Muscle of leg (tissue), 11 donors: ENCODE measurements around the gene DPF1. TPM values are rescaled to one million over a fixed set of nuclear protein-coding genes. Genes with fewer than 3 reads are reported as not detected.

ENCODE experiments used
- DNase-seq: peaks from one replicate; pipeline ENCODE4 v3.0.0; 2013
- H3K27ac ChIP-seq: one replicate; pipeline ENCODE4 v1.5.1; 2013; ENCODE audit warnings: mild to moderate bottlenecking, low read length, control low read depth
- H3K27me3 ChIP-seq: one replicate; pipeline ENCODE4 v1.6.1; 2013; ENCODE audit warnings: low read length; ENCODE audit not compliant: control insufficient read depth, insufficient read depth
- H3K36me3 ChIP-seq: one replicate; pipeline ENCODE4 v1.6.1; 2013; ENCODE audit warnings: low read length; ENCODE audit not compliant: control insufficient read depth, insufficient read depth
- H3K4me1 ChIP-seq: one replicate; pipeline ENCODE4 v1.6.1; 2013; ENCODE audit warnings: low read length; ENCODE audit not compliant: control insufficient read depth, insufficient read depth
- H3K4me3 ChIP-seq: one replicate; pipeline ENCODE4 v1.5.1; 2013; ENCODE audit warnings: low read length, control low read depth
- H3K9me3 ChIP-seq: replicated peaks from 2 replicates; pipeline ENCODE4 v1.6.1; 2013; ENCODE audit warnings: low read depth, low read length; ENCODE audit not compliant: control insufficient read depth
- WGBS: methylation state at CpG from one replicate; pipeline ENCODE4 v1.1.5; 2013; ENCODE audit warnings: missing lambda C conversion rate; ENCODE audit not compliant: insufficient coverage; 5-methylcytosine and 5-hydroxymethylcytosine counted together
- polyA plus RNA-seq, 8 donors: library from polyadenylated mRNA; unstranded; fragments of 120-200 nt; gene quantifications; one replicate each; pipeline versions ENCODE4 v1.2.1 to v1.2.3, GENCODE V29; 2013; ENCODE audit warnings: inconsistent platforms in 1 of 8, low replicate concordance in 1 of 8; ENCODE audit not compliant: insufficient read length in 8 of 8, insufficient read depth in 1 of 8
- total RNA-seq: library from RNA; stranded (reverse); fragments of 120-200 nt; gene quantifications from one replicate; pipeline ENCODE4 v1.2.4, GENCODE V29; 2013

Gene DPF1
- total and polyA plus RNA-seq, 9 donors = 2.0 to 4.9 (median 4.3) TPM

DNA sequence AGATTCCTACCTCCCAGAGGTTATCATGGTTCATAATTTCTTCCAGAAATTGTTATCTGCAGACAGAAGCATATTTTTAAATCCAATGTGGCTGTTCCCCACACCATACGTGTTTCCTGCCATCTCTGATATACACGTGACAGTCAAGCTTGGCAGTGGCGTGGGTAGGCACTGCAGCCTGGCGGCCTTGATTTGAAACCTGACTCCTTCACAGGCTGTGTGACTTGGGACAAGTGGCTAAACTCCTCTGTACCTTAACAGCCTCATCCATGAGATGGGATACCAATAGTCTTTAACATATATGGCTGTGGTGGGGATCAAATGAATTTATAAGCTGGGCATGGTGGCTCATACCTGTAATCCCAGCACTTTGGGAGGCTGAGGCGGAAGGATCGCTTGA, 33.2 kb downstream of the DPF1 start:
- Histone ChIP-seq H3K36me3 (peaks cover 13% of the 10 kb centered on the region), H3K4me1 (peaks cover 10% of the 10 kb centered on the region), H3K27me3 (no peaks in the 10 kb centered on the region), H3K27ac (peak overlapping the region; percentile 59), H3K9me3 (no peaks in the 10 kb centered on the region), H3K4me3 (no peak overlapping the region)
- no peak for DNase-seq
- 68% methylated on average over 3 of the region's 6 CpGs for WGBS

GRCh38 chr19:38190061-38190460, 34.0 kb downstream of the DPF1 start:
- no peak for DNase-seq
- Histone ChIP-seq H3K36me3 (peaks cover 14% of the 10 kb centered on the region), H3K27me3 (no peaks in the 10 kb centered on the region), H3K4me3 (no peak overlapping the region), H3K27ac (peak overlapping the region; percentile 59), H3K9me3 (no peaks in the 10 kb centered on the region), H3K4me1 (peaks cover 10% of the 10 kb centered on the region)
- WGBS = 53% methylated on average over 6 of the region's 6 CpGs

DNA sequence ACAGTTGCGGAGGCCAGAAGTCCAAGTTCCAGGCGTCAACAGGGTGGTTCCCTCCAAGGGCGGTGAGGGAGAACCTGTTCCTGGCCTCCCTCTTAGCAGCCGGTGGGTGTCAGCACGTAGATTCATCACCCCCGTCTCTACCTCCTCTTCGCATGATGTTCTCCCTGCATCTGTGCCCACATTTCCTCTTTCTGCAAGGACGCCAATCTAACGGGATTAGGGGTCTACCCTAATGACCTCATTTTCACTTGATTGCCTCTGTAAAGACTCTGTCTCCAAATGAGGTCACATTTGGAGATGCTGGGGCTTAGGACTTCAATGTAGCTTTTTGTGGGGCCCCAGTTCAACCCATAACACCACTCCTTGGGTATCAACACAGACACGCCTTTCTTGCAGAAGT, 38.5 kb downstream of the DPF1 start:
- H3K27me3 ChIP-seq = no peaks in the 10 kb centered on the region
- WGBS = 87% methylated on average over 8 of the region's 10 CpGs
- no peak overlapping the region for H3K4me3 ChIP-seq
- no peak overlapping the region for H3K27ac ChIP-seq
- peaks cover 33% of the 10 kb centered on the region for H3K4me1 ChIP-seq
- peaks cover 14% of the 10 kb centered on the region for H3K36me3 ChIP-seq
- DNase-seq = no peak
- peaks cover 6% of the 10 kb centered on the region for H3K9me3 ChIP-seq

- no peak overlapping the region for H3K27ac ChIP-seq
- 89% methylated on average over 9 of the region's 9 CpGs for WGBS
- no peak for DNase-seq
Measured at GRCh38 chr19:38184815-38185214, 39.2 kb downstream of the DPF1 start.

GRCh38 chr19:38183251-38183897, 40.6 kb downstream of the DPF1 start:
- H3K4me1 ChIP-seq = peaks cover 23% of the 10 kb centered on the region
- peaks cover 14% of the 10 kb centered on the region for H3K36me3 ChIP-seq
- peak overlapping the region; percentile 72 for H3K27ac ChIP-seq
- peak overlapping the region; percentile 21 for H3K4me3 ChIP-seq
- H3K27me3 ChIP-seq = no peaks in the 10 kb centered on the region
- 12% methylated on average over 28 of the region's 30 CpGs for WGBS
- H3K9me3 ChIP-seq = peaks cover 18% of the 10 kb centered on the region
- peak; percentile 65 for DNase-seq

More at GRCh38 chr19:38184815-38185214, 39.2 kb downstream of the DPF1 start:
- Histone ChIP-seq H3K36me3 (peaks cover 14% of the 10 kb centered on the region), H3K4me3 (no peak overlapping the region), H3K27me3 (no peaks in the 10 kb centered on the region), H3K9me3 (peaks cover 14% of the 10 kb centered on the region), H3K4me1 (peaks cover 30% of the 10 kb centered on the region)

- Histone ChIP-seq H3K27me3 (no peaks in the 10 kb centered on the region), H3K4me3 (no peak overlapping the region), H3K27ac (no peak overlapping the region), H3K9me3 (peaks cover 18% of the 10 kb centered on the region), H3K4me1 (peaks cover 23% of the 10 kb centered on the region), H3K36me3 (peaks cover 14% of the 10 kb centered on the region)
- WGBS = 78% methylated on average over 19 of the region's 21 CpGs
- no peak for DNase-seq
Measured at GRCh38 chr19:38182536-38183210, 41.3 kb downstream of the DPF1 start.

DNA sequence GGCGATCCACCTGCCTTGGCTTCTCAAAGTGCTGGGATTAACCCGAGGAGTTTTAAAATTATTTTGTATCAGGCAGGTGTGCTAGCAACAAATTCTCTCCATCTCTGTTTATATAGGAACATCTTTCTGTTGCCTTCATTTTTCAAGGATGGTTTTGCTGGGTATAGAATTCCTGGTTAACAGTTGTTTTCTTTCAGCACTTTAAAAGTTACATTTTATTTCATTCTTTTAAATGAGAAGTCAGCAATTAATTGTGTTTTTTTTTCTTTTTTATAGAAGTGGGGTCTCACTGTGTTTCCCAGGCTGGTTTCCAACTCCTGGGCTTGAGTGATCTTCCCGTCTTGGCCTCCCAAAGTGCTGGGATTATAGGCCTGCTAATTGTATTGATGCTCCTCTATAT, 44.0 kb downstream of the DPF1 start:
- H3K27me3 ChIP-seq = no peaks in the 10 kb centered on the region
- H3K9me3 ChIP-seq = peaks cover 18% of the 10 kb centered on the region
- H3K36me3 ChIP-seq = peaks cover 9% of the 10 kb centered on the region
- no CpG with 5 or more reads among the region's 3 CpGs for WGBS
- no peak overlapping the region for H3K27ac ChIP-seq
- H3K4me3 ChIP-seq = no peak overlapping the region
- peaks cover 23% of the 10 kb centered on the region for H3K4me1 ChIP-seq
- DNase-seq = no peak

DNA sequence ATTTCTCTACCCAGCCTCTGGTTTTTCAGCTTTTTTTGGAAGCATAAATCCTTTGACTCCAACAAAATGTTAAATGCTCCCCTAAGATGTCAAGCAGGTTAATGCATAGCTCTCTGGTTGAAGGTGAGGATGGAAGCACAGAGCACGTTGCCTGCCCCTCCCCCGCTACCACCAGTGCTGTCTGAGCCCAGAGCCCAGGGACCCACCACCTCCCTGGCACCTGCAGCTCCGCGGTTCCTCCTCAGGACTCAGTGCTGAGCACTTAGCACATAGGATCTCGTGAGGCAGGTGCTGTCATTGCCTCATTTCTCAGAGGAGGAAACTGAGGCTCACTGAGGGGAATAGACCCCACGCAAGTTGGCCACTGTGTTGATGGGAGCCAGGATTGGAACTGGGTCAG, 48.6 kb downstream of the DPF1 start:
- Histone ChIP-seq H3K27ac (no peak overlapping the region), H3K9me3 (peaks cover 10% of the 10 kb centered on the region), H3K4me3 (no peak overlapping the region), H3K27me3 (no peaks in the 10 kb centered on the region), H3K36me3 (peaks cover 2% of the 10 kb centered on the region), H3K4me1 (peaks cover 23% of the 10 kb centered on the region)
- 83% methylated on average over 6 of the region's 6 CpGs for WGBS
- DNase-seq = no peak

GRCh38 chr19:38173291-38174041, 50.6 kb downstream of the DPF1 start:
- peak; percentile 89 for DNase-seq
- WGBS = 55% methylated on average over 21 of the region's 22 CpGs
- H3K27me3 ChIP-seq = no peaks in the 10 kb centered on the region
- peak overlapping the region; percentile 89 for H3K27ac ChIP-seq
- peaks cover 28% of the 10 kb centered on the region for H3K4me1 ChIP-seq
- no peak overlapping the region for H3K4me3 ChIP-seq
- peaks cover 4% of the 10 kb centered on the region for H3K36me3 ChIP-seq
- no peaks in the 10 kb centered on the region for H3K9me3 ChIP-seq

DNA sequence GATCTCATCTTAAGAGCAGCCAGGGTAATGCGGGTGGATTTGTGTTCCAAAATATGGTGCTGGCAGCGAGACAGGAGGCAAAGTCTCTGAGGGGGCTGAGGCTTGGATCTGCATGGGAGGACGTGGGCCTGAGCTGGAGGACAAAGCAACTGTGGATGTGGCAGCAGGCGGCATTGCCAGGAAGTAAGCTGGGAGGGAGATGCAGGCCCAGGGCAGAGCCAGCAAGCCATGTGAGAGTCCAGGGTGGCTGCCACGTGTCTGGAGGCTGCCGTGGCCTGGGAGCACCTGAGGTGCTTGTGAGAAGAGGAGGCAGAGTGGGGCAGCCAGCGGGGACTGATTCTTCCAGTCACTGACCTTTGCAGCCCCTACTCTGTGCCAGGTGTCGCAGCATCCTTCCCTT, 52.0 kb downstream of the DPF1 start:
- no peaks in the 10 kb centered on the region for H3K9me3 ChIP-seq
- no peak for DNase-seq
- peak overlapping the region; percentile 69 for H3K27ac ChIP-seq
- WGBS = 74% methylated on average over 8 of the region's 8 CpGs
- H3K4me3 ChIP-seq = no peak overlapping the region
- no peaks in the 10 kb centered on the region for H3K27me3 ChIP-seq
- H3K4me1 ChIP-seq = peaks cover 28% of the 10 kb centered on the region
- H3K36me3 ChIP-seq = peaks cover 8% of the 10 kb centered on the region
